Liver (tissue), 3 donors: ENCODE data around the gene ECSCR.

Source experiments
- CTCF ChIP-seq: fragments of 150-350 bp; IDR thresholded peaks from 2 replicates; pipeline ENCODE4 v1.5.1; 2017; ENCODE audit warnings: improper control_type of control experiment, low read depth, low read length; ENCODE audit not compliant: missing input control
- GABPA ChIP-seq, 2 donors: IDR thresholded peaks in 1 of 2; conservative IDR thresholded peaks in 1 of 2; 2 replicates each; pipeline ENCODE4 v1.6.1; 2016; ENCODE audit warnings: antibody characterized with exemption in 2 of 2, mild to moderate bottlenecking in 1 of 2, moderate library complexity in 1 of 2
- MAX ChIP-seq: IDR thresholded peaks from 2 replicates; pipeline ENCODE4 v1.6.1; 2016; ENCODE audit warnings: antibody characterized with exemption
- REST ChIP-seq: IDR thresholded peaks from 2 replicates; pipeline ENCODE4 v1.6.1; 2016; ENCODE audit warnings: antibody characterized with exemption, mild to moderate bottlenecking
- YY1 ChIP-seq: IDR thresholded peaks from 2 replicates; pipeline ENCODE4 v1.6.1; 2016; ENCODE audit warnings: antibody characterized with exemption, mild to moderate bottlenecking
- ZBTB33 ChIP-seq: IDR thresholded peaks from 2 replicates; pipeline ENCODE4 v1.6.1; 2016; ENCODE audit warnings: antibody characterized with exemption
- donor health status: healthy.
- donor health status: healthy.

GRCh38 chr5:139403418-139403786 lies 59.1 kb downstream of the ECSCR start:
- TF ChIP-seq ZBTB33 = no peak
- TF ChIP-seq CTCF = no peak
- TF ChIP-seq GABPA (IDR thresholded peaks at IDR 0.05 in 1 of 2, conservative IDR thresholded peaks at IDR 0.05 in 1 of 2) = no peak
- no peak for TF ChIP-seq MAX
- no peak for TF ChIP-seq YY1
- no peak for TF ChIP-seq REST
